VCaP (cell line): Measurements from ENCODE around the gene FAM163B.

Experiments used
- H3K27ac ChIP-seq: fragments of 450-650 bp; 2 replicates; pipeline ENCODE4 v1.5.1; 2017
- CTCF ChIP-seq: fragments of 450-650 bp; conservative IDR thresholded peaks from 2 replicates; pipeline ENCODE4 v1.5.1; 2017; ENCODE audit warnings: mild to moderate bottlenecking, moderate library complexity

Gene FAM163B

GRCh38 chr9:133594310-133594709, 14.9 kb downstream of the FAM163B start:
- no peak for TF ChIP-seq CTCF
- no peak overlapping the region for H3K27ac ChIP-seq

GRCh38 chr9:133593587-133594253, 15.5 kb downstream of the FAM163B start:
- TF ChIP-seq CTCF: no peak

GRCh38 chr9:133592731-133593409, 16.3 kb downstream of the FAM163B start:
- no peak overlapping the region for H3K27ac ChIP-seq
- peak; percentile 39; the same call in 1 of the 2 replicates for TF ChIP-seq CTCF

More at GRCh38 chr9:133593587-133594253, 15.5 kb downstream of the FAM163B start:
- H3K27ac ChIP-seq: no peak overlapping the region

GRCh38 chr9:133591985-133592384, 17.2 kb downstream of the FAM163B start:
- no peak for TF ChIP-seq CTCF

GRCh38 chr9:133591116-133591910, 17.9 kb downstream of the FAM163B start:
- H3K27ac ChIP-seq: no peak overlapping the region
- TF ChIP-seq CTCF: no peak

More at GRCh38 chr9:133591985-133592384, 17.2 kb downstream of the FAM163B start:
- no peak overlapping the region for H3K27ac ChIP-seq

GRCh38 chr9:133590231-133590855, 18.8 kb downstream of the FAM163B start:
- H3K27ac ChIP-seq: no peak overlapping the region
- no peak for TF ChIP-seq CTCF
